Adrenal gland (tissue), 12 donors: Measurements from ENCODE around the gene CLEC3B. TPM values are rescaled to one million over a fixed set of nuclear protein-coding genes. Genes with fewer than 3 reads are reported as not detected.

ENCODE experiments used
- DNase-seq, 7 donors: peaks; one replicate each; pipeline ENCODE4 v3.0.0-alpha.2; 2019 to 2020
- H3K27ac ChIP-seq, 5 donors: fragments of 200-600 bp; sonication (generic) in 4 of 5; 1 replicate in 3 of 5; 2 replicates in 2 of 5; pipeline versions ENCODE4 v1.5.1 to v1.8.0; 2016 to 2020; ENCODE audit warnings: mild to moderate bottlenecking in 1 of 5
- H3K27me3 ChIP-seq: fragments of 200-600 bp; 2 replicates; pipeline ENCODE4 v1.8.0; 2021
- H3K36me3 ChIP-seq, 2 donors: fragments of 200-600 bp; replicated peaks in 1 of 2; 1 replicate in 1 of 2; 2 replicates in 1 of 2; pipeline versions ENCODE4 v1.5.1 to v1.8.0; 2018 to 2022
- H3K4me1 ChIP-seq, 2 donors: fragments of 200-600 bp; replicated peaks in 1 of 2; 1 replicate in 1 of 2; 2 replicates in 1 of 2; pipeline versions ENCODE4 v1.5.1 to v1.8.0; 2018 to 2021
- H3K4me3 ChIP-seq, 4 donors: fragments of 200-600 bp; sonication (generic) in 3 of 4; one replicate each; pipeline ENCODE4 v1.5.1; 2016 to 2018
- H3K9me3 ChIP-seq, 3 donors: fragments of 200-600 bp; sonication (generic) in 1 of 3; replicated peaks in 1 of 3; 1 replicate in 2 of 3; 2 replicates in 1 of 3; pipeline versions ENCODE4 v1.5.1 to v1.8.0; 2016 to 2021
- CTCF ChIP-seq, 6 experiments: fragments of 450-650 bp in 4 of 6; fragments of 200-600 bp in 2 of 6; sonication (generic) in 1 of 6; IDR thresholded peaks; 1 replicate in 5 of 6; 2 replicates in 1 of 6; pipeline versions ENCODE4 v1.5.1 to v1.8.0; 2016 to 2021; ENCODE audit warnings: antibody characterized with exemption in 6 of 6, mild to moderate bottlenecking in 2 of 6, moderate library complexity in 1 of 6
- POLR2A ChIP-seq, 2 donors: fragments of 450-650 bp; IDR thresholded peaks; one replicate each; pipeline ENCODE4 v1.6.1; 2017; ENCODE audit warnings: antibody characterized with exemption in 2 of 2, mild to moderate bottlenecking in 2 of 2, moderate library complexity in 1 of 2
- WGBS, 4 donors: extraction: QIAGEN DNeasy Blood & Tissue Kit in 2 of 4; methylation state at CpG; one replicate each; pipeline versions ENCODE4 v1.1.5 to v1.1.7; 2013 to 2017; 5-methylcytosine and 5-hydroxymethylcytosine counted together
- intact Hi-C, 2 donors: fragments of 100-400 bp; cut with DNase I; formaldehyde crosslinking; loops; one replicate each; pipeline versions ENCODE4 v1.14.1 to v1.15.0; 2022 to 2023
- polyA plus RNA-seq, 3 donors: library from polyadenylated mRNA; stranded (reverse); fragments of 200-250 nt in 2 of 3; fragments of 350-450 nt in 1 of 3; fragmentation: Illumina TruSeq in 1 of 3; extraction: RNeasy Lipid Tissue Mini Kit (QIAGEN cat#74804) in 1 of 3; gene quantifications; one replicate each; pipeline ENCODE4 v1.2.3, GENCODE V29; 2013 to 2014
- total RNA-seq, 9 donors: library from RNA; depleted of rRNA in 4 of 9; stranded (reverse); fragments of >200 nt in 4 of 9; fragments of 120-200 nt in 1 of 9; fragmentation: NEBNext Ultra II Directional in 1 of 9; extraction: Animal tissue kit (Norgen Biotek cat#: 25700) in 1 of 9; gene quantifications; one replicate each; pipeline versions ENCODE4 v1.1.0 to v1.2.4, GENCODE V29; 2013 to 2023
- donor health status: healthy with polysubstance abuse.
- donor health status: Bipolar disorder and iron deficiency.
- donor health status: DM: yes; HTN: yes; CAD: no.
- donor health status: DM: no; HTN: no; CAD: no.
- donor health status: DM: no; HTN: no; CAD: no.
- donor health status: DM: yes; HTN: yes; CAD: no.

CLEC3B gene
- total and polyA plus RNA-seq, 12 donors, result 5.1 to 251 (median 73.1) TPM

GRCh38 chr3:45002139-45002660 lies 23.9 kb upstream of the CLEC3B start:
- WGBS, 4 donors, result 80 to 91% (median 88%) methylated on average over 2 of the region's 2 CpGs
- Histone ChIP-seq H3K4me3 (no peak overlapping the region), H3K27ac (peak overlapping the region in 1 of 5 donors; percentile 13), H3K4me1 (peaks cover 10 to 17% of the 10 kb centered on the region in 2 donors), H3K9me3 (no peaks in the 10 kb centered on the region), H3K36me3 (peaks cover 0 to 66% of the 10 kb centered on the region in 2 donors), H3K27me3 (no peaks in the 10 kb centered on the region)
- no peak for TF ChIP-seq POLR2A (IDR thresholded peaks at IDR 0.05)
- TF ChIP-seq CTCF (IDR thresholded peaks at IDR 0.05), result no peak
- no peak for DNase-seq
- intact Hi-C loops, result no loop called here

- no peak for TF ChIP-seq POLR2A (IDR thresholded peaks at IDR 0.05)
- TF ChIP-seq CTCF (IDR thresholded peaks at IDR 0.05), result no peak
- intact Hi-C loops, result no loop called here
- no peak for DNase-seq
- Histone ChIP-seq H3K27me3 (no peaks in the 10 kb centered on the region), H3K9me3 (no peaks in the 10 kb centered on the region), H3K4me1 (peaks cover 8 to 16% of the 10 kb centered on the region in 2 donors), H3K27ac (peak overlapping the region in 1 of 5 donors; percentile 13), H3K36me3 (peaks cover 0 to 66% of the 10 kb centered on the region in 2 donors), H3K4me3 (no peak overlapping the region)
- 86 to 96% (median 90%) methylated on average over 3 of the region's 3 CpGs for WGBS, 4 donors
Measured at GRCh38 chr3:45002720-45003119, 23.4 kb upstream of the CLEC3B start.

GRCh38 chr3:45003406-45003805 lies 22.7 kb upstream of the CLEC3B start:
- Histone ChIP-seq H3K4me3 (no peak overlapping the region), H3K27ac (peak overlapping the region in 1 of 5 donors; percentile 7), H3K36me3 (peaks cover 0 to 66% of the 10 kb centered on the region in 2 donors), H3K9me3 (no peaks in the 10 kb centered on the region), H3K27me3 (no peaks in the 10 kb centered on the region), H3K4me1 (peaks cover 8 to 22% of the 10 kb centered on the region in 2 donors)
- TF ChIP-seq POLR2A (IDR thresholded peaks at IDR 0.05), result no peak
- no peak for TF ChIP-seq CTCF (IDR thresholded peaks at IDR 0.05)
- DNase-seq, result no peak
- intact Hi-C loops, result no loop called here

GRCh38 chr3:45003859-45004258 lies 22.2 kb upstream of the CLEC3B start:
- peak overlapping the region in 1 of 5 donors; percentile 7 for H3K27ac ChIP-seq

More at GRCh38 chr3:45003859-45004258, 22.2 kb upstream of the CLEC3B start:
- no peak overlapping the region for H3K4me3 ChIP-seq
- no peak for DNase-seq
- WGBS, 4 donors, result 78 to 91% (median 86%) methylated on average over 2 of the region's 2 CpGs
- peaks cover 0 to 66% of the 10 kb centered on the region in 2 donors for H3K36me3 ChIP-seq
- H3K27me3 ChIP-seq, result no peaks in the 10 kb centered on the region
- intact Hi-C loops, result no loop called here
- H3K4me1 ChIP-seq, result peaks cover 8 to 22% of the 10 kb centered on the region in 2 donors
- no peak for TF ChIP-seq CTCF (IDR thresholded peaks at IDR 0.05)
- TF ChIP-seq POLR2A (IDR thresholded peaks at IDR 0.05), result no peak
- no peaks in the 10 kb centered on the region for H3K9me3 ChIP-seq
